ENCODE data around the gene MTRR. TPM values are rescaled to one million over a fixed set of nuclear protein-coding genes. Genes with fewer than 3 reads are reported as not detected.

The MTRR gene
- 22.2 and 23.2 TPM in 2 replicates for total RNA-seq

GRCh38 chr5:7868773-7869473 is at the start of gene MTRR, which contains the start of gene FASTKD3:
TSS of gene MTRR (plus strand) at chr5:7869148. CDS start at chr5:7870795, 1,647 bp downstream.
TSS of gene FASTKD3 (minus strand) at chr5:7869031. CDS start at chr5:7868083, 948 bp downstream.

GRCh38 chr5:7850395-7851239 is 18.3 kb upstream of the MTRR start, which contains the start of gene CFAP90:
TSS of gene CFAP90 (minus strand) at chr5:7851133. CDS start at chr5:7851021, 112 bp downstream.

Other genes starting within 250 kb of the MTRR start
- gene CFAP90, start 18.0 kb upstream of the MTRR start, total RNA-seq: 0.37 TPM in 1 of 2 replicates, not detected in the other
- 2.8 and 14.7 TPM in 2 replicates for gene FASTKD3, start 117 bp upstream of the MTRR start, total RNA-seq